HepG2 (cell line): Measurements from ENCODE around the gene LBX2. TPM values are rescaled to one million over a fixed set of nuclear protein-coding genes. Genes with fewer than 3 reads are reported as not detected.
A peak's percentile ranks its signal among the peaks of the same experiment; 100 is the strongest.

ENCODE experiments used
- ATAC-seq: fragments of 200-7000 bp; cut with Tn5 transposase; 3 replicates; pipeline ENCODE4 v1.9.1; 2020; ENCODE audit warnings: mild to moderate bottlenecking, moderate library complexity
- BruUV-seq: library from RNA; stranded (reverse); fragments of 400-500 nt; replicated peaks from 2 replicates; lab custom pipeline; 2021; lab: Mats Ljungman, UMichigan
- CTCF ChIA-PET: fragments of 300-600 bp; formaldehyde crosslinking; extraction: SDS; loops from one replicate; lab custom pipeline; 2021; ENCODE audit warnings: low total read pairs, inconsistent platforms, low intra/inter-chr PET ratio; lab: Yijun Ruan, JAX
- POLR2A ChIA-PET: fragments of 350-600 bp; sonication (Branson Sonifier 250); formaldehyde crosslinking; loops from one replicate; lab custom pipeline; 2020; ENCODE audit warnings: antibody characterized with exemption, inconsistent platforms; lab: Yijun Ruan, JAX
- DNase-seq: peaks from one replicate; pipeline ENCODE4 v3.0.0-alpha.2; 2015; ENCODE audit warnings: low spot score
- FAIRE-seq: peaks from 3 replicates; lab custom pipeline; 2011; peaks lifted over from hg19 to GRCh38; lab: Jason Lieb, UNC
- H2AFZ ChIP-seq: one replicate; pipeline ENCODE4 v1.6.1; 2011; ENCODE audit warnings: low read length, inconsistent platforms
- H3K27ac ChIP-seq: fragments of 300-600 bp; 3 replicates; pipeline ENCODE4 v1.8.0; 2011; ENCODE audit warnings: mixed run types, mild to moderate bottlenecking, mixed read lengths, low read length, inconsistent platforms; ENCODE audit not compliant: insufficient read depth; ENCODE audit errors: extremely low read length
- H3K27me3 ChIP-seq, 2 experiments: fragments of 200-600 bp in 1 of 2; 2 replicates in 1 of 2; 3 replicates in 1 of 2; pipeline versions ENCODE4 v1.6.0 to v1.8.0; 2011; ENCODE audit warnings: low read length in 2 of 2, mild to moderate bottlenecking in 2 of 2, moderate library complexity in 2 of 2, inconsistent platforms in 1 of 2; ENCODE audit not compliant: insufficient read depth in 2 of 2, control insufficient read depth in 1 of 2
- H3K36me3 ChIP-seq, 2 experiments: fragments of 200-600 bp in 1 of 2; replicated peaks in 1 of 2; 2 replicates in 1 of 2; 3 replicates in 1 of 2; pipeline versions ENCODE4 v1.5.1 to v1.8.0; 2011; ENCODE audit warnings: low read length in 2 of 2, inconsistent platforms in 1 of 2; ENCODE audit not compliant: insufficient read depth in 2 of 2, control insufficient read depth in 1 of 2
- H3K4me1 ChIP-seq: 2 replicates; pipeline ENCODE4 v1.5.1; 2012; ENCODE audit warnings: low read length, inconsistent platforms; ENCODE audit not compliant: insufficient read depth
- H3K4me2 ChIP-seq: 2 replicates; pipeline ENCODE4 v1.6.0; 2011; ENCODE audit warnings: low read depth, low read length, inconsistent platforms
- H3K4me3 ChIP-seq, 3 experiments: fragments of 200-600 bp in 1 of 3; sonication (generic), shearing (Covaris generic) in 1 of 3; replicated peaks in 1 of 3; 2 replicates each; pipeline ENCODE4 v1.5.1; 2011 to 2016; ENCODE audit warnings: low read length in 3 of 3, inconsistent platforms in 2 of 3, low read depth in 2 of 3, mild to moderate bottlenecking in 2 of 3, control low read depth in 1 of 3, mixed read lengths in 1 of 3; ENCODE audit not compliant: insufficient read depth in 1 of 3
- H3K79me2 ChIP-seq: one replicate; pipeline ENCODE4 v1.6.1; 2011; ENCODE audit warnings: low read length, inconsistent platforms; ENCODE audit not compliant: insufficient read depth
- H3K9ac ChIP-seq: 2 replicates; pipeline ENCODE4 v1.6.0; 2011; ENCODE audit warnings: mild to moderate bottlenecking, low read depth, low read length, inconsistent platforms; ENCODE audit not compliant: insufficient read depth
- H3K9me3 ChIP-seq: 2 replicates; pipeline ENCODE4 v1.5.1; 2012; ENCODE audit warnings: mild to moderate bottlenecking, low read length
- H4K20me1 ChIP-seq: 2 replicates; pipeline ENCODE4 v1.6.0; 2011; ENCODE audit warnings: inconsistent platforms, mild to moderate bottlenecking, low read length, moderate library complexity; ENCODE audit not compliant: insufficient read depth
- BHLHE40 ChIP-seq: IDR thresholded peaks from 2 replicates; pipeline ENCODE4 v1.6.1; 2011; ENCODE audit warnings: low read length, improper control_type of control experiment
- HOXA5 ChIP-seq: sonication (generic); formaldehyde crosslinking; IDR thresholded peaks from 2 replicates; pipeline ENCODE4 v1.4.0; 2020; ENCODE audit warnings: missing genetic modification reagents
- KMT2A ChIP-seq: sonication (generic); formaldehyde crosslinking; IDR thresholded peaks from 2 replicates; pipeline ENCODE4 v1.4.0; 2020; ENCODE audit warnings: missing genetic modification reagents
- MAF1 ChIP-seq: sonication (generic); formaldehyde crosslinking; IDR thresholded peaks from 2 replicates; pipeline ENCODE4 v1.5.0; 2020; ENCODE audit warnings: missing genetic modification reagents, borderline replicate concordance
- MED8 ChIP-seq: sonication (generic); formaldehyde crosslinking; IDR thresholded peaks from 2 replicates; pipeline ENCODE4 v1.8.1; 2023; ENCODE audit warnings: mild to moderate bottlenecking, missing genetic modification reagents; ENCODE audit not compliant: insufficient replicate concordance
- MXI1 ChIP-seq: IDR thresholded peaks from 3 replicates; pipeline ENCODE4 v1.6.1; 2012; ENCODE audit warnings: low read depth, low read length, inconsistent platforms, borderline replicate concordance
- NFIB ChIP-seq: sonication (generic); formaldehyde crosslinking; IDR thresholded peaks from 2 replicates; pipeline ENCODE4 v1.9.0; 2021; ENCODE audit warnings: missing genetic modification reagents, mild to moderate bottlenecking, borderline replicate concordance
- NR2F1 ChIP-seq, 2 experiments: fragments of 450-650 bp in 1 of 2; formaldehyde crosslinking in 1 of 2; IDR thresholded peaks; 2 replicates each; pipeline versions ENCODE4 v1.5.0 to v1.6.1; 2016 to 2020; ENCODE audit warnings: mild to moderate bottlenecking in 1 of 2, missing compliant biosample characterization in 1 of 2, missing genetic modification reagents in 1 of 2, moderate library complexity in 1 of 2
- SIX4 ChIP-seq: sonication (generic); formaldehyde crosslinking; IDR thresholded peaks from 2 replicates; pipeline ENCODE4 v1.4.0; 2020; ENCODE audit warnings: missing genetic modification reagents
- ZBTB20 ChIP-seq: sonication (generic); formaldehyde crosslinking; IDR thresholded peaks from 2 replicates; pipeline ENCODE4 v1.8.1; 2023; ENCODE audit warnings: missing genetic modification reagents, low read depth, mild to moderate bottlenecking, borderline replicate concordance
- ZBTB7B ChIP-seq: sonication (generic); formaldehyde crosslinking; IDR thresholded peaks from 2 replicates; pipeline ENCODE4 v1.4.0; 2020; ENCODE audit warnings: missing genetic modification reagents
- ZKSCAN5 ChIP-seq: sonication (generic); formaldehyde crosslinking; IDR thresholded peaks from 2 replicates; pipeline ENCODE4 v1.5.1; 2020; ENCODE audit warnings: mild to moderate bottlenecking, missing genetic modification reagents
- ZNF232 ChIP-seq: sonication (generic); formaldehyde crosslinking; IDR thresholded peaks from 2 replicates; pipeline ENCODE4 v1.4.0; 2020; ENCODE audit warnings: missing genetic modification reagents, borderline replicate concordance
- ZNF235 ChIP-seq: sonication (generic); formaldehyde crosslinking; IDR thresholded peaks from 2 replicates; pipeline ENCODE4 v1.8.1; 2023; ENCODE audit warnings: mild to moderate bottlenecking, missing genetic modification reagents, borderline replicate concordance
- ZNF562 ChIP-seq: sonication (generic); formaldehyde crosslinking; IDR thresholded peaks from 2 replicates; pipeline ENCODE4 v1.8.0; 2022; ENCODE audit warnings: missing genetic modification reagents, borderline replicate concordance
- ZNF761 ChIP-seq: sonication (generic); formaldehyde crosslinking; conservative IDR thresholded peaks from 2 replicates; pipeline ENCODE4 v1.4.0; 2020; ENCODE audit warnings: mild to moderate bottlenecking, missing genetic modification reagents
- ZNF83 ChIP-seq: sonication (generic); formaldehyde crosslinking; IDR thresholded peaks from 2 replicates; pipeline ENCODE4 v1.4.0; 2020; ENCODE audit warnings: missing genetic modification reagents, mild to moderate bottlenecking, borderline replicate concordance
- WGBS: methylation state at CpG from one replicate; pipeline ENCODE4 v1.1.6; 2017; ENCODE audit warnings: low lambda C conversion rate; 5-methylcytosine and 5-hydroxymethylcytosine counted together
- in situ Hi-C: cut with HindIII; loops from 2 replicates; pipeline ENCODE4 v1.10.0; 2017; ENCODE audit warnings: low pct_unique_long_range_greater_than_20kb; ENCODE audit not compliant: extremely low pct_ligation_motif_present
- intact Hi-C: fragments of 100-400 bp; cut with micrococcal nuclease; formaldehyde crosslinking; loops from one replicate; pipeline ENCODE4 v1.10.0; 2022; ENCODE audit not compliant: unreplicated experiment
- polyA plus RNA-seq, 8 experiments: library from polyadenylated mRNA; depleted of rRNA in 3 of 8; stranded (reverse) in 7 of 8; unstranded in 1 of 8; fragments of >200 nt; fragmentation: Illumina TruSeq in 4 of 8; extraction: Trizol in 4 of 8; gene quantifications; 2 replicates each; pipeline versions ENCODE4 v1.2.1 to v1.2.3, GENCODE V29; 2011 to 2016; ENCODE audit warnings: low read depth in 4 of 8, missing spikeins in 1 of 8, mixed read lengths in 1 of 8; ENCODE audit not compliant: insufficient read depth in 1 of 8
- total RNA-seq, 5 experiments: library from RNA; depleted of rRNA; stranded (reverse); fragments of >200 nt; fragmentation: Illumina TruSeq; extraction: Trizol; gene quantifications; 2 replicates each; pipeline ENCODE4 v1.2.3, GENCODE V29; 2016; ENCODE audit warnings: low read depth in 1 of 5
- TF ChIP-seq, protein P1 (sequence below): IDR thresholded peaks from 2 replicates; pipeline ENCODE4 v1.6.1; 2016; ENCODE audit warnings: mild to moderate bottlenecking, missing biosample characterization, missing genetic modification reagents
- TF ChIP-seq, protein P2 (sequence below): sonication (generic); formaldehyde crosslinking; IDR thresholded peaks from 2 replicates; pipeline ENCODE4 v1.5.0; 2020; ENCODE audit warnings: missing genetic modification reagents
- TF ChIP-seq, protein P3 (sequence below): sonication (generic); formaldehyde crosslinking; IDR thresholded peaks from 2 replicates; pipeline ENCODE4 v1.5.0; 2020; ENCODE audit warnings: mild to moderate bottlenecking, missing genetic modification reagents, borderline replicate concordance

The LBX2 gene
- total and polyA plus RNA-seq, 2 of the 13 experiments (the other 11 are each of a cell fraction or from before 2014, with no cell fraction given) = 6.4 to 8.1 TPM

DNA sequence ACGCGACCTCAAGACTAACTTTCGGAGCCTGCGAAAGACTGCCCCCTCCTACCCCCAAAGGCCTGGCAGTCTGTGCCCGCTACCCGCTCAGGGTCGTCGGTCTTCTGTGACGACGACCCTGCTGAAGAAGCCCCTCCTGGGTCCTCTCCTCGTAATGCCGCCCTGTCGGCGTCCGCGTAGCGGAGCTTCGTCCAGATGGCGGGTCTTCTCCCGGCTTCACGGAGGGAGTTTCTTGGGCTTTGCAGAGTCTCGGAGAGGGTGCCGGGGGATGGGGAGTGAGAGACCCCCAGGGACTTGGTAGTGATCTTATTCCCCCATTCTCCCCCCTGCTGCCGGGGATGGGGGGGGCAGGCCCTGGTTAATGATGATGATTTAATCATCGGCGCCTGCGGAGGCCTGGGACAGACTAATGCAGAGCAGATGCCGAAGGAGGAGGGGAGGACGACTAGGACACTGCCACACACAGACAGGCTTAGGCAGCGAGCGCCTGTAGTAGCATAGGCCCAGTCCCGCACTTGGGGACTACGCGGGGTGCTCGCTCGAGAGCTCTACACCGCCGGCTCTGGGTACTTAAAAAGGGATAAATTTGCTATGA is 8.6 kb upstream of the LBX2 start:
- Histone ChIP-seq H3K27me3 (no peaks in the 10 kb centered on the region; a peak in 1 of 5 replicates), H3K4me1 (peaks cover 79% of the 10 kb centered on the region), H3K36me3 (no peaks in the 10 kb centered on the region; a peak in 3 of 5 replicates), H3K4me3 (peak overlapping the region; percentile 79 to 97 (median 95)), H2AFZ (no peak overlapping the region), H3K4me2 (peak overlapping the region; percentile 98), H3K9ac (peak overlapping the region; percentile 94), H3K79me2 (peaks cover 38% of the 10 kb centered on the region), H3K9me3 (no peaks in the 10 kb centered on the region), H4K20me1 (no peaks in the 10 kb centered on the region), H3K27ac (peak overlapping the region; percentile 95)
- under 1% methylated on average over 38 of the region's 38 CpGs for WGBS
- peak; percentile 59 for ATAC-seq
- POLR2A ChIA-PET = interaction anchor here (0.8 to 16.5 kb wide), 10 partner anchors 9 to 79 kb away, joined by 3 to 795 read pairs (median 6); partner anchors contain the start of genes AUP1, CCDC142, DQX1 and HTRA2
- intact Hi-C loops (loop anchor here (1.0 to 2.0 kb wide), 3 partner anchors 21 to 79 kb away; partner anchors contain the start of genes AUP1, HTRA2 and TTC31), in situ Hi-C loops (no loop called here)
- no peak for FAIRE-seq
- no TSS peak for BruUV-seq
- CTCF ChIA-PET = interaction anchor here (1.6 to 1.7 kb wide), 2 partner anchors 24 to 25 kb away, joined by 8 to 10 read pairs; partner anchors contain the start of genes CCDC142 and TTC31
- DNase-seq = no peak
- TF ChIP-seq NR2F1 (CRISPR knock-in tag; IDR thresholded peaks at IDR 0.05) = no peak
- TF ChIP-seq MXI1 = no peak
- no peak for TF ChIP-seq NFIB (CRISPR knock-in tag)
- no peak for TF ChIP-seq MAF1 (CRISPR knock-in tag)
- no peak for TF ChIP-seq HOXA5
- peak; percentile 64 for TF ChIP-seq ZBTB7B (CRISPR knock-in tag)
- TF ChIP-seq, protein P1, sequence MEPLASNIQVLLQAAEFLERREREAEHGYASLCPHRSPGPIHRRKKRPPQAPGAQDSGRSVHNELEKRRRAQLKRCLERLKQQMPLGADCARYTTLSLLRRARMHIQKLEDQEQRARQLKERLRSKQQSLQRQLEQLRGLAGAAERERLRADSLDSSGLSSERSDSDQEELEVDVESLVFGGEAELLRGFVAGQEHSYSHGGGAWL (CRISPR knock-in tag) = no peak
- TF ChIP-seq ZBTB20 = no peak
- no peak for TF ChIP-seq ZKSCAN5
- TF ChIP-seq ZNF232 (CRISPR knock-in tag) = no peak
- TF ChIP-seq ZNF761 (CRISPR knock-in tag) = no peak
- no peak for TF ChIP-seq SIX4 (CRISPR knock-in tag)
- TF ChIP-seq MED8 (CRISPR knock-in tag) = no peak
- TF ChIP-seq, protein P2, sequence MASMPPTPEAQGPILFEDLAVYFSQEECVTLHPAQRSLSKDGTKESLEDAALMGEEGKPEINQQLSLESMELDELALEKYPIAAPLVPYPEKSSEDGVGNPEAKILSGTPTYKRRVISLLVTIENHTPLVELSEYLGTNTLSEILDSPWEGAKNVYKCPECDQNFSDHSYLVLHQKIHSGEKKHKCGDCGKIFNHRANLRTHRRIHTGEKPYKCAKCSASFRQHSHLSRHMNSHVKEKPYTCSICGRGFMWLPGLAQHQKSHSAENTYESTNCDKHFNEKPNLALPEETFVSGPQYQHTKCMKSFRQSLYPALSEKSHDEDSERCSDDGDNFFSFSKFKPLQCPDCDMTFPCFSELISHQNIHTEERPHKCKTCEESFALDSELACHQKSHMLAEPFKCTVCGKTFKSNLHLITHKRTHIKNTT = no peak
- TF ChIP-seq BHLHE40 = no peak
- TF ChIP-seq ZNF83 = no peak
- TF ChIP-seq, protein P3, sequence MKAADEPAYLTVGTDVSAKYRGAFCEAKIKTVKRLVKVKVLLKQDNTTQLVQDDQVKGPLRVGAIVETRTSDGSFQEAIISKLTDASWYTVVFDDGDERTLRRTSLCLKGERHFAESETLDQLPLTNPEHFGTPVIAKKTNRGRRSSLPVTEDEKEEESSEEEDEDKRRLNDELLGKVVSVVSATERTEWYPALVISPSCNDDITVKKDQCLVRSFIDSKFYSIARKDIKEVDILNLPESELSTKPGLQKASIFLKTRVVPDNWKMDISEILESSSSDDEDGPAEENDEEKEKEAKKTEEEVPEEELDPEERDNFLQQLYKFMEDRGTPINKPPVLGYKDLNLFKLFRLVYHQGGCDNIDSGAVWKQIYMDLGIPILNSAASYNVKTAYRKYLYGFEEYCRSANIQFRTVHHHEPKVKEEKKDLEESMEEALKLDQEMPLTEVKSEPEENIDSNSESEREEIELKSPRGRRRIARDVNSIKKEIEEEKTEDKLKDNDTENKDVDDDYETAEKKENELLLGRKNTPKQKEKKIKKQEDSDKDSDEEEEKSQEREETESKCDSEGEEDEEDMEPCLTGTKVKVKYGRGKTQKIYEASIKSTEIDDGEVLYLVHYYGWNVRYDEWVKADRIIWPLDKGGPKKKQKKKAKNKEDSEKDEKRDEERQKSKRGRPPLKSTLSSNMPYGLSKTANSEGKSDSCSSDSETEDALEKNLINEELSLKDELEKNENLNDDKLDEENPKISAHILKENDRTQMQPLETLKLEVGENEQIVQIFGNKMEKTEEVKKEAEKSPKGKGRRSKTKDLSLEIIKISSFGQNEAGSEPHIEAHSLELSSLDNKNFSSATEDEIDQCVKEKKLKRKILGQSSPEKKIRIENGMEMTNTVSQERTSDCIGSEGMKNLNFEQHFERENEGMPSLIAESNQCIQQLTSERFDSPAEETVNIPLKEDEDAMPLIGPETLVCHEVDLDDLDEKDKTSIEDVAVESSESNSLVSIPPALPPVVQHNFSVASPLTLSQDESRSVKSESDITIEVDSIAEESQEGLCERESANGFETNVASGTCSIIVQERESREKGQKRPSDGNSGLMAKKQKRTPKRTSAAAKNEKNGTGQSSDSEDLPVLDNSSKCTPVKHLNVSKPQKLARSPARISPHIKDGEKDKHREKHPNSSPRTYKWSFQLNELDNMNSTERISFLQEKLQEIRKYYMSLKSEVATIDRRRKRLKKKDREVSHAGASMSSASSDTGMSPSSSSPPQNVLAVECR (CRISPR knock-in tag) = no peak
- no peak for TF ChIP-seq ZNF562 (CRISPR knock-in tag)
- TF ChIP-seq KMT2A (CRISPR knock-in tag) = no peak
- no peak for TF ChIP-seq ZNF235 (CRISPR knock-in tag)
